LNCaP clone FGC (cell line): ENCODE results near the gene CCDC32.
"Not testable (repeated sequence)": the region's sequence is repeated elsewhere in the genome, so short reads cannot be mapped to it uniquely, and the experiment has no call there.

ENCODE experiments used
- DNase-seq: peaks from one replicate; pipeline ENCODE4 v3.0.0-alpha.2; 2011; ENCODE audit warnings: low read depth
- H3K4me3 ChIP-seq: 2 replicates; pipeline ENCODE4 v1.5.1; 2011; ENCODE audit warnings: mild to moderate bottlenecking, low read depth, low read length, control low read depth
- CTCF ChIP-seq: IDR thresholded peaks from 2 replicates; pipeline ENCODE4 v1.5.1; 2012; ENCODE audit warnings: mild to moderate bottlenecking; ENCODE audit not compliant: control insufficient read depth, insufficient read depth; ENCODE audit errors: extremely low read depth

Gene CCDC32

GRCh38 chr15:40590667-40591050 lies 25.8 kb upstream of the CCDC32 start:
- no peak for DNase-seq
- TF ChIP-seq CTCF, result no peak
- no peak overlapping the region for H3K4me3 ChIP-seq

- no peak for DNase-seq
- H3K4me3 ChIP-seq, result no peak overlapping the region
- TF ChIP-seq CTCF, result no peak
These were observed 19.3 kb upstream of the CCDC32 start for GRCh38 chr15:40584191-40584590.

- peak overlapping the region; percentile 28 for H3K4me3 ChIP-seq
- DNase-seq, result no peak
- no peak for TF ChIP-seq CTCF
These were observed 17.9 kb upstream of the CCDC32 start for GRCh38 chr15:40582726-40583246.

GRCh38 chr15:40581796-40582195 lies 17.0 kb upstream of the CCDC32 start:
- H3K4me3 ChIP-seq, DNase-seq: not testable (repeated sequence)

- DNase-seq, result no peak
- no peak overlapping the region for H3K4me3 ChIP-seq
- TF ChIP-seq CTCF, result no peak
These were observed 14.1 kb upstream of the CCDC32 start for GRCh38 chr15:40578892-40579291.

GRCh38 chr15:40576914-40577313 lies 12.1 kb upstream of the CCDC32 start:
- not testable (repeated sequence) for DNase-seq, H3K4me3 ChIP-seq

- DNase-seq, result no peak
These were observed 10.3 kb upstream of the CCDC32 start for GRCh38 chr15:40575113-40575512.

More at GRCh38 chr15:40575113-40575512, 10.3 kb upstream of the CCDC32 start:
- no peak overlapping the region for H3K4me3 ChIP-seq
- no peak for TF ChIP-seq CTCF
